ENCODE measurements around the gene CAMKK1.

CAMKK1 gene

GRCh38 chr17:3929764-3930163 is 36.9 kb upstream of the CAMKK1 start:
- H3K4me1 Mint-ChIP-seq: peaks cover 35% of the 10 kb centered on the region
- no peak overlapping the region for H3K4me3 Mint-ChIP-seq
- H3K36me3 Mint-ChIP-seq (ENCODE audit: low read depth): no peaks in the 10 kb centered on the region
- no peak for DNase-seq
- TF ChIP-seq CTCF (IDR thresholded peaks at IDR 0.05): no peak
- peaks cover 8% of the 10 kb centered on the region for H3K27me3 Mint-ChIP-seq (ENCODE audit: low read depth, poor library complexity)
- no peaks in the 10 kb centered on the region for H3K9me3 Mint-ChIP-seq
- H3K27ac Mint-ChIP-seq: no peak overlapping the region

- Mint-ChIP-seq H3K36me3 (ENCODE audit: low read depth) (no peaks in the 10 kb centered on the region), H3K27ac (no peak overlapping the region), H3K4me1 (peaks cover 41% of the 10 kb centered on the region), H3K4me3 (no peak overlapping the region), H3K27me3 (ENCODE audit: low read depth, poor library complexity) (peaks cover 7% of the 10 kb centered on the region), H3K9me3 (no peaks in the 10 kb centered on the region)
- no peak for DNase-seq
- TF ChIP-seq CTCF (IDR thresholded peaks at IDR 0.05): no peak
These were observed 36.3 kb upstream of the CAMKK1 start for GRCh38 chr17:3929181-3929580.

- Mint-ChIP-seq H3K27me3 (ENCODE audit: low read depth, poor library complexity) (peaks cover 7% of the 10 kb centered on the region), H3K27ac (no peak overlapping the region)
These were observed 35.6 kb upstream of the CAMKK1 start for GRCh38 chr17:3928406-3928805.

GRCh38 chr17:3927628-3928340 is 34.9 kb upstream of the CAMKK1 start:
- no peaks in the 10 kb centered on the region for H3K9me3 Mint-ChIP-seq
- H3K27me3 Mint-ChIP-seq (ENCODE audit: low read depth, poor library complexity): peaks cover 7% of the 10 kb centered on the region
- peak; percentile 28 for DNase-seq
- H3K27ac Mint-ChIP-seq: peak overlapping the region; percentile 57
- no peaks in the 10 kb centered on the region for H3K36me3 Mint-ChIP-seq (ENCODE audit: low read depth)
- TF ChIP-seq CTCF (IDR thresholded peaks at IDR 0.05): no peak
- H3K4me3 Mint-ChIP-seq: no peak overlapping the region
- peaks cover 53% of the 10 kb centered on the region for H3K4me1 Mint-ChIP-seq

More at GRCh38 chr17:3928406-3928805, 35.6 kb upstream of the CAMKK1 start:
- Mint-ChIP-seq H3K36me3 (ENCODE audit: low read depth) (no peaks in the 10 kb centered on the region), H3K4me1 (peaks cover 49% of the 10 kb centered on the region), H3K4me3 (no peak overlapping the region), H3K9me3 (no peaks in the 10 kb centered on the region)
- DNase-seq: no peak
- no peak for TF ChIP-seq CTCF (IDR thresholded peaks at IDR 0.05)

- H3K36me3 Mint-ChIP-seq (ENCODE audit: low read depth): no peaks in the 10 kb centered on the region
- H3K9me3 Mint-ChIP-seq: no peaks in the 10 kb centered on the region
- peaks cover 7% of the 10 kb centered on the region for H3K27me3 Mint-ChIP-seq (ENCODE audit: low read depth, poor library complexity)
- H3K4me1 Mint-ChIP-seq: peaks cover 59% of the 10 kb centered on the region
- no peak for DNase-seq
- H3K27ac Mint-ChIP-seq: peak overlapping the region; percentile 57
- H3K4me3 Mint-ChIP-seq: peak overlapping the region; percentile 47
- TF ChIP-seq CTCF (IDR thresholded peaks at IDR 0.05): no peak
These were observed 34.2 kb upstream of the CAMKK1 start for GRCh38 chr17:3926860-3927627.

All from nephron progenitor cell (in vitro differentiated cells).